GM12874 (cell line): ENCODE results near the gene G6PC2.

ENCODE experiments used
- CTCF ChIP-seq: IDR thresholded peaks from 2 replicates; pipeline ENCODE4 v1.5.1; 2011; ENCODE audit warnings: low read depth, mild to moderate bottlenecking, control low read depth, low read length, moderate library complexity; ENCODE audit not compliant: insufficient read depth

G6PC2 gene

DNA sequence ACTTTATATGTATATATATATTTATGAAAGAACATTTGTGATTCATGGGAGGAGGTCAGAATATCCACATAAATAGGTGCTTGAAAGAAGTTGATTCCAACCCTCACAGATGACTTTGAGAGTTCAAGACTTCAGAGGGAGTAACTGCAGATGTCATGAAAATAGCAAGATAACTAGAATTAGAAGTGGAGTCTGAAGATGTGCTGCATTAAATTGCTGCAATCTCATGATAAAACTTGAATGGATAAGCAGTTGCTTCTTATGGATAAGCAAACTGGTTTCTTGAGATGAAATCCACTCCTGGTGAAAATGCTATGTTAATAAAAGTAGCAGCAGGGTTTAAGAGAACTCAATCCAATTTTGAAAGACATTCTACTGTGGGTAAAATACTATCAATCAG lies 40.2 kb downstream of the G6PC2 start:
- TF ChIP-seq CTCF = no peak

GRCh38 chr2:168944065-168944464 lies 43.0 kb downstream of the G6PC2 start:
- TF ChIP-seq CTCF = no peak

DNA sequence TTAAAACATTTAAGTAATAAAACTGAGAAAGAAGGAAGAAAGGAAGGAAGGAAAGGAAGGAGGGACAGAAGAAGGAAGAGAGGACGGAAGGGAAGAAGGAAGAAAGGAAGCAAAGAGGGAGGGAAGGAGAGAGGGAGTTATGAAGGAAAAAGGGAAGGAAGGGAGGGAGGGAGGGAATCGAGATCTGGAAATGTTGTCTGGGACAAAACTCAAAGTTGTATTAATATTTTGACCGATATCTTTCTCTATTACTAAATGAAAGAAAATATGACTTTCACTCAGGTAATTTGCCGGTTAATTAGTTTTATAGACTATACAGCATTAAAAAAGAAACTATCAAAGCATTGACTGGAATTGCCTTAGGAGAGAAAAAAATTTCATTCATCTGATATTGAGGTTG lies 44.4 kb downstream of the G6PC2 start:
- no peak for TF ChIP-seq CTCF

DNA sequence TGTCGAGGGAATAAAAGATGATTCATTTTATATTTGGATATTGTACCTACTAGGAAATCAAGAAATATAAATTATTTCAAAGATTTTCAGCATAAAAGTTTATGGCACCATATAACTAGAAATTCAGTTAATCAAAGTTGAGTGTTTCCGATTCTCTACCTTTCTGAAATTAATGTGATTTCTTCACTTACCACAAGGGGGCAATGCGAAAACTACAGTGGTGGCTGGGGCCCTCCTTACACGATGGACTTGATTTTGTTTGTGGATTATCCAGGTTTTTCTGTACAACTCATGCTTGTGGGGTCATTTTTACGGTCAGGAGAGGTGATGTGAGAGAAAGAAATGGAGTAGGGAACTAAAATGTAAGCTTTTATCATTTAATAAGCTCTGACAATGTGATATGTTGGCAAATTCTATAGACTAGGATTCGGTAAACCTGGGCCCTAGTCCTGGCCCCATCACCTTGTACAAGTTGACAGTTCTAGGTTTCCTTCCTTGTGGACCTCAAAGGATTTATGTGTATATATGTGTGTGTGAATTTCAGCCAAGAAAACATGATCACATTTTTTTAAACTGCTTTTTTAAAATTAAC lies 47.6 kb downstream of the G6PC2 start:
- peak; percentile 48; the same call in 1 of the 2 replicates for TF ChIP-seq CTCF

DNA sequence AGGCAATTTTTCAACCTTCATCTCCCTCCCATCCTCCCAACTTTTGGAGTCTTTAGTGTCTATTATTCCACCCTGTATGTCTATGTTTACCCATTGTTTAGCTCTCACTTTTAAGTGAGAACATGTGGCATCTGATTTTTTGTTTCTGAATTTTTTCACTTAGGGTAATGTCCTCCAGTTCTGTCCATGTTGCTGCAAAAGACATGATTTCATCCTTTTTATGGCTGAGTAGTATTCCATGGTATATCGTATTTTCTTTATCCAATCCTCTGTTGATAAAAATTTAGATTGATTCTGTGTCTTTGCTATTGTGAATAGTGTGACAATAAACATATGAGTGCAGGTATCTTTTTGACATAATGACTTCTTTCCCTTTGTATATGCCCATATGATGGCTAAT lies 48.2 kb downstream of the G6PC2 start:
- no peak for TF ChIP-seq CTCF

- no peak for TF ChIP-seq CTCF
Measured at GRCh38 chr2:168951871-168952270, 50.8 kb downstream of the G6PC2 start.

DNA sequence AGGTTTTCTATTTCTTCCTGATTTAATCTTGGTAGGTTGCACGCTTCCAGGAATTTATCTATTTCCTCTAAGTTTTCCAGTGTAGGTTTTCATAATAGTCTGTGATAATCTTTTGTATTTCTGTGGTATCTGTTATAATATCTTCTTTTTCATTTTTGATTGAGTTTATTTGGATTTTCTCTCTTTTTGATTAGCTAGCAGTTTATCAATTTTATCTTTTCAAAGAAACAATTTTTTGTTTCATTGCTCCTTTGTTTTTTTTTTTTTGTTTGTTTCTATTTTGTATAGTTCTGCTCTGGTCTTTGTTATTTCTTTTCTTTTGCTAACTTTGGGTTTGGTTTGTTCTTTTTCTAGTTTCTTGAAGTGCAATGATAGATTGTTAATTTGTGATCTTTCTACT lies 51.3 kb downstream of the G6PC2 start:
- no peak for TF ChIP-seq CTCF
